GM06990 (cell line): ENCODE measurements around the gene TSPAN31.
A peak's percentile ranks its signal among the peaks of the same experiment; 100 is the strongest.
"Not testable (repeated sequence)": the region's sequence is repeated elsewhere in the genome, so short reads cannot be mapped to it uniquely, and the experiment has no call there.

Source experiments
- DNase-seq: peaks from one replicate; pipeline ENCODE4 v3.0.0-alpha.2; 2011; ENCODE audit not compliant: insufficient read length; ENCODE audit errors: extremely low read depth
- H3K27me3 ChIP-seq: replicated peaks from 2 replicates; pipeline ENCODE4 v1.6.0; 2011; ENCODE audit warnings: low read length; ENCODE audit not compliant: control insufficient read depth, insufficient read depth
- H3K36me3 ChIP-seq: 2 replicates; pipeline ENCODE4 v1.5.1; 2011; ENCODE audit warnings: low read length; ENCODE audit not compliant: control insufficient read depth, insufficient read depth
- H3K4me3 ChIP-seq: replicated peaks from 2 replicates; pipeline ENCODE4 v1.5.1; 2011; ENCODE audit warnings: low read depth, mild to moderate bottlenecking, control low read depth, low read length
- CTCF ChIP-seq: IDR thresholded peaks from 2 replicates; pipeline ENCODE4 v1.5.1; 2011; ENCODE audit warnings: low read length, control low read depth, mild to moderate bottlenecking, inconsistent platforms; ENCODE audit not compliant: insufficient read depth, poor library complexity, severe bottlenecking

The TSPAN31 gene

GRCh38 chr12:57770734-57771133 is 25.9 kb downstream of the TSPAN31 start:
- no peak for TF ChIP-seq CTCF
- DNase-seq: no peak
- Histone ChIP-seq H3K4me3 (no peak overlapping the region; the same call in 1 of the 2 replicates), H3K27me3 (no peaks in the 10 kb centered on the region; the same call in 1 of the 2 replicates), H3K36me3 (peaks cover 4% of the 10 kb centered on the region)

- peak overlapping the region; percentile 78 for H3K4me3 ChIP-seq
These were observed 26.5 kb downstream of the TSPAN31 start for GRCh38 chr12:57771236-57771872.

DNA sequence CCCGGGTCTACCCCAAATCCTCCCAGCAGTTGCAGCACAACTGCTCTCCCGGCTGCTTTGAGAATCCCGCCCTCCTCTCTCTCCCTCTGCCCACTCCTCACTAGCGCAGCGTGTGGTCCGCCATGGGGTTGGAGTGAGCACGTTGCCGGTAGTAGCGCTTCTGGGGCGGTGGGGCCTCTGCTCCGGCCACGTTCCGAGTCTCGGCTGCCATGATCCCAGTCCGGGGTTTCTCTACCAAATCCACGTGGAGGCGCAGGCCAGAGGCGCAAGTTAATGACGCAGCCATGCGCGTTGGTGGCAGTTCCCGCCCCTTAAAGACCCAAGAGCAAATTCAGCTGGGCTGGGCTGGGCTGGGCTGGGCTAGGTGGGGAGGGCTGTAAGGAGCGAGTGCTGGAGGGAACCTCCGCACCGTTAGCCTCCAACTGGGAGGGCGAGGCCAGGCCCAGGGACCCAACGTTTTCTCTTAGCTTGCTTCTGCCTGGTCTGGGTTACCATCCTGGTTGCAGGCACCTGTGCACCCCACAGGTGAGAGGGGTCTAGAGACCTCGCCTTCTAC is 27.1 kb downstream of the TSPAN31 start, which contains the start of gene METTL1:
Gene METTL1, minus strand, starts transcription at position 233 of the 556 bp plus-strand sequence. Its CDS starts 22 bp downstream, at position 211.
- H3K27me3 ChIP-seq: no peaks in the 10 kb centered on the region

More at GRCh38 chr12:57771236-57771872, 26.5 kb downstream of the TSPAN31 start:
- H3K27me3 ChIP-seq: no peaks in the 10 kb centered on the region; the same call in 1 of the 2 replicates
- no peak for TF ChIP-seq CTCF
- H3K36me3 ChIP-seq: peaks cover 4% of the 10 kb centered on the region
- DNase-seq: no peak

GRCh38 chr12:57772429-57773322 is 27.8 kb downstream of the TSPAN31 start, which contains the start of gene EEF1AKMT3:
Gene EEF1AKMT3 (plus strand): TSS chr12:57772614. CDS start chr12:57772725, 111 bp downstream.
- no peak for DNase-seq
- Histone ChIP-seq H3K27me3 (no peaks in the 10 kb centered on the region), H3K4me3 (peak within 1 kb of the TSS; percentile 78), H3K36me3 (peaks cover 4% of the 10 kb centered on the region)
- TF ChIP-seq CTCF: no peak

More for the DNA sequence above, 27.1 kb downstream of the TSPAN31 start, which contains the start of gene METTL1:
- peaks cover 4% of the 10 kb centered on the region for H3K36me3 ChIP-seq
- H3K4me3 ChIP-seq: peak within 1 kb of the TSS; percentile 78
- TF ChIP-seq CTCF: no peak
- DNase-seq: peak; percentile 93

- H3K36me3 ChIP-seq, H3K4me3 ChIP-seq, DNase-seq, H3K27me3 ChIP-seq: not testable (repeated sequence)
These were observed 29.8 kb downstream of the TSPAN31 start for GRCh38 chr12:57774634-57775033.
